Cardiac muscle cell (in vitro differentiated cells and primary cell): Measurements from ENCODE around the gene BUB1B. TPM values are rescaled to one million over a fixed set of nuclear protein-coding genes. Genes with fewer than 3 reads are reported as not detected.
"Not testable (repeated sequence)": the region's sequence is repeated elsewhere in the genome, so short reads cannot be mapped to it uniquely, and the experiment has no call there.

ENCODE experiments used
- DNase-seq, 2 donors: peaks; one replicate each; pipeline versions ENCODE4 v3.0.0 to v3.0.0-alpha.2; 2010 to 2017; ENCODE audit warnings: low read depth in 1 of 2, low spot score in 1 of 2
- H3K27ac ChIP-seq: fragments of 200-600 bp; sonication (generic); 2 replicates; pipeline ENCODE4 v1.5.1; 2016
- H3K27me3 ChIP-seq: fragments of 200-600 bp; sonication (generic); 2 replicates; pipeline ENCODE4 v1.6.0; 2016; ENCODE audit warnings: control low read depth
- H3K36me3 ChIP-seq: fragments of 200-600 bp; sonication (generic); 2 replicates; pipeline ENCODE4 v1.5.1; 2016; ENCODE audit warnings: control low read depth
- H3K4me1 ChIP-seq: fragments of 200-600 bp; sonication (generic); 2 replicates; pipeline ENCODE4 v1.8.1; 2017; ENCODE audit warnings: low read depth, mild to moderate bottlenecking, mixed run types
- H3K4me3 ChIP-seq: fragments of 200-600 bp; sonication (generic); 2 replicates; pipeline ENCODE4 v1.5.1; 2016; ENCODE audit warnings: mild to moderate bottlenecking
- H3K9me3 ChIP-seq: fragments of 200-600 bp; sonication (generic); 2 replicates; pipeline ENCODE4 v1.5.1; 2017; ENCODE audit warnings: low read depth, mild to moderate bottlenecking, control low read depth
- CTCF ChIP-seq: IDR thresholded peaks from 2 replicates; pipeline ENCODE4 v1.5.1; 2012; ENCODE audit warnings: low read depth, mild to moderate bottlenecking, low read length
- polyA plus RNA-seq: library from polyadenylated mRNA; unstranded; fragments of >200 nt; fragmentation: Nextera tagmentation; extraction: Ambion mirVana; gene quantifications from 2 replicates; pipeline ENCODE4 v1.2.1, GENCODE V29; 2016
- total RNA-seq: library from RNA; depleted of rRNA; stranded (reverse); fragments of >200 nt; gene quantifications from 2 replicates; pipeline ENCODE4 v1.2.3, GENCODE V29; 2016

BUB1B gene
- total and polyA plus RNA-seq, 2 experiments from 2014 or later = 10.1 to 157 TPM

GRCh38 chr15:40146037-40146436 lies 14.8 kb upstream of the BUB1B start:
- Histone ChIP-seq H3K9me3 (no peaks in the 10 kb centered on the region), H3K36me3 (no peaks in the 10 kb centered on the region), H3K4me3 (no peak overlapping the region), H3K4me1 (no peaks in the 10 kb centered on the region), H3K27ac (no peak overlapping the region), H3K27me3 (no peaks in the 10 kb centered on the region)
- peak in 1 of 2 donors; percentile 14 for DNase-seq
- no peak for TF ChIP-seq CTCF

GRCh38 chr15:40149339-40149738 lies 11.5 kb upstream of the BUB1B start:
- DNase-seq = no peak
- Histone ChIP-seq H3K9me3 (no peaks in the 10 kb centered on the region), H3K4me3 (no peak overlapping the region), H3K27me3 (no peaks in the 10 kb centered on the region), H3K4me1 (no peaks in the 10 kb centered on the region), H3K36me3 (no peaks in the 10 kb centered on the region), H3K27ac (no peak overlapping the region)
- no peak for TF ChIP-seq CTCF

- Histone ChIP-seq H3K9me3 (no peaks in the 10 kb centered on the region), H3K27ac (no peak overlapping the region), H3K4me1 (no peaks in the 10 kb centered on the region), H3K36me3 (no peaks in the 10 kb centered on the region), H3K4me3 (no peak overlapping the region), H3K27me3 (no peaks in the 10 kb centered on the region)
- no peak for TF ChIP-seq CTCF
- peak in 1 of 2 donors; percentile 67 for DNase-seq
Measured at GRCh38 chr15:40150163-40150925, 10.5 kb upstream of the BUB1B start.

GRCh38 chr15:40151499-40151898 lies 9.4 kb upstream of the BUB1B start:
- Histone ChIP-seq H3K4me1 (no peaks in the 10 kb centered on the region), H3K27me3 (no peaks in the 10 kb centered on the region), H3K9me3 (no peaks in the 10 kb centered on the region), H3K27ac (no peak overlapping the region), H3K36me3 (no peaks in the 10 kb centered on the region), H3K4me3 (no peak overlapping the region)
- DNase-seq = no peak
- no peak for TF ChIP-seq CTCF

- Histone ChIP-seq H3K9me3 (no peaks in the 10 kb centered on the region), H3K36me3 (no peaks in the 10 kb centered on the region), H3K4me1 (no peaks in the 10 kb centered on the region), H3K27me3 (no peaks in the 10 kb centered on the region), H3K27ac (no peak overlapping the region), H3K4me3 (no peak overlapping the region)
- DNase-seq = no peak
- no peak for TF ChIP-seq CTCF
Measured at GRCh38 chr15:40151991-40152390, 8.9 kb upstream of the BUB1B start.

GRCh38 chr15:40154821-40155220 lies 6.0 kb upstream of the BUB1B start:
- H3K27ac ChIP-seq, H3K4me1 ChIP-seq, H3K36me3 ChIP-seq, H3K4me3 ChIP-seq, H3K9me3 ChIP-seq, H3K27me3 ChIP-seq, DNase-seq: not testable (repeated sequence)
